Measurements from ENCODE around the gene N4BP2L2. TPM values are rescaled to one million over a fixed set of nuclear protein-coding genes. Genes with fewer than 3 reads are reported as not detected.

Gene N4BP2L2
- total RNA-seq, 1 experiment from 2014 or later = 92.7 TPM

GRCh38 chr13:32511482-32511881 lies 27.1 kb downstream of the N4BP2L2 start:
- CTCF ChIA-PET = no interaction called here
- intact Hi-C loops (cut with micrococcal nuclease) = no loop called here

GRCh38 chr13:32504876-32505275 lies 33.7 kb downstream of the N4BP2L2 start:
- POLR2A ChIA-PET = no interaction called here
- H3K4me2 ChIP-seq (ENCODE audit: low read length) = no peak overlapping the region
- CTCF ChIA-PET = no interaction called here
- H3K79me2 ChIP-seq (ENCODE audit: insufficient read depth, low read length) = no peaks in the 10 kb centered on the region
- BruUV-seq (replicated peaks) = no TSS peak
- no peak overlapping the region for H3K4me3 ChIP-seq (replicated peaks in 1 of 2; ENCODE audit: low read depth in 1 of 2, low read length in 2 of 2)
- H2AFZ ChIP-seq (ENCODE audit: low read depth, low read length, poor library complexity, severe bottlenecking) = no peak overlapping the region
- no peak overlapping the region for H3K27ac ChIP-seq (ENCODE audit: low read depth, low read length)
- no peak for DNase-seq (ENCODE audit: low read depth, low spot score)
- no peaks in the 10 kb centered on the region for H3K9me2 ChIP-seq (ENCODE audit: insufficient read depth)
- intact Hi-C loops (cut with micrococcal nuclease) = no loop called here
- H3K4me1 ChIP-seq (ENCODE audit: control insufficient read depth in 1 of 2, insufficient read depth in 2 of 2, low read length in 2 of 2) = no peaks in the 10 kb centered on the region
- no peak for ATAC-seq
- H3K9me3 ChIP-seq (ENCODE audit: control insufficient read depth in 1 of 2, insufficient read depth in 1 of 2, low read depth in 1 of 2, low read length in 2 of 2) = no peaks in the 10 kb centered on the region
- H3K27me3 ChIP-seq (ENCODE audit: insufficient read depth, low read length) = no peaks in the 10 kb centered on the region
- H4K20me1 ChIP-seq (ENCODE audit: insufficient read depth) = no peaks in the 10 kb centered on the region
- no peak overlapping the region for H3K9ac ChIP-seq (ENCODE audit: low read length)
- H3K36me3 ChIP-seq (ENCODE audit: control insufficient read depth in 1 of 2, insufficient read depth in 2 of 2, low read length in 2 of 2) = no peaks in the 10 kb centered on the region
- RAD21 ChIA-PET (ENCODE audit: low non-redundant PET in 1 of 2, low total read pairs in 2 of 2, uncharacterized antibody in 2 of 2, unreplicated experiment in 2 of 2) = no interaction called here
- TF ChIP-seq EZH2 (IDR thresholded peaks at IDR 0.05) = no peak
- TF ChIP-seq CBX3 (IDR thresholded peaks at IDR 0.05; ENCODE audit: low read depth) = no peak
- TF ChIP-seq SRF (IDR thresholded peaks at IDR 0.05; ENCODE audit: low read depth) = no peak
- no peak for TF ChIP-seq ELF1 (IDR thresholded peaks at IDR 0.05; ENCODE audit: borderline replicate concordance, low read depth)
- no peak for TF ChIP-seq POLR2A (IDR thresholded peaks at IDR 0.05; ENCODE audit: borderline replicate concordance, extremely low read depth, insufficient read depth, insufficient read length)
- no peak for TF ChIP-seq POLR2AphosphoS5 (IDR thresholded peaks at IDR 0.05; ENCODE audit: low read depth, low read length)
- no peak for TF ChIP-seq CEBPB (IDR thresholded peaks at IDR 0.05; ENCODE audit: low read depth)
- TF ChIP-seq EGR1 (IDR thresholded peaks at IDR 0.05; ENCODE audit: low read depth) = no peak
- TF ChIP-seq ZFX (IDR thresholded peaks at IDR 0.05) = no peak
- no peak for TF ChIP-seq FOSL1 (IDR thresholded peaks at IDR 0.05; ENCODE audit: low read depth)
- no peak for TF ChIP-seq JUND (IDR thresholded peaks at IDR 0.05)
- no peak for TF ChIP-seq SP1 (IDR thresholded peaks at IDR 0.05; ENCODE audit: low read depth)
- TF ChIP-seq SIN3A (IDR thresholded peaks at IDR 0.05; ENCODE audit: low read depth) = no peak
- no peak for TF ChIP-seq CTCF (IDR thresholded peaks at IDR 0.05 in 2 of 3, conservative IDR thresholded peaks at IDR 0.05 in 1 of 3; ENCODE audit: borderline replicate concordance in 1 of 3, insufficient read depth in 1 of 3, low read depth in 2 of 3, low read length in 2 of 3)
- no peak for TF ChIP-seq MAX (IDR thresholded peaks at IDR 0.05)

More at GRCh38 chr13:32511482-32511881, 27.1 kb downstream of the N4BP2L2 start:
- Histone ChIP-seq H4K20me1 (ENCODE audit: insufficient read depth) (no peaks in the 10 kb centered on the region; the same call in 1 of the 2 replicates), H3K27me3 (ENCODE audit: insufficient read depth, low read length) (no peaks in the 10 kb centered on the region), H3K79me2 (ENCODE audit: insufficient read depth, low read length) (peaks cover 17% of the 10 kb centered on the region; the same call in 1 of the 2 replicates), H3K9me2 (ENCODE audit: insufficient read depth) (no peaks in the 10 kb centered on the region), H3K4me2 (ENCODE audit: low read length) (no peak overlapping the region), H3K36me3 (ENCODE audit: control insufficient read depth in 1 of 2, insufficient read depth in 2 of 2, low read length in 2 of 2) (peaks cover 0 to 10% of the 10 kb centered on the region in 2 experiments; a peak in 1 of 4 replicates), H3K9ac (ENCODE audit: low read length) (no peak overlapping the region), H3K9me3 (ENCODE audit: control insufficient read depth in 1 of 2, insufficient read depth in 1 of 2, low read depth in 1 of 2, low read length in 2 of 2) (no peaks in the 10 kb centered on the region), H3K27ac (ENCODE audit: low read depth, low read length) (no peak overlapping the region), H2AFZ (ENCODE audit: low read depth, low read length, poor library complexity, severe bottlenecking) (no peak overlapping the region), H3K4me1 (ENCODE audit: control insufficient read depth in 1 of 2, insufficient read depth in 2 of 2, low read length in 2 of 2) (no peaks in the 10 kb centered on the region), H3K4me3 (replicated peaks in 1 of 2; ENCODE audit: low read depth in 1 of 2, low read length in 2 of 2) (no peak overlapping the region)
- no TSS peak for BruUV-seq (replicated peaks)
- POLR2A ChIA-PET = no interaction called here
- RAD21 ChIA-PET (ENCODE audit: low non-redundant PET in 1 of 2, low total read pairs in 2 of 2, uncharacterized antibody in 2 of 2, unreplicated experiment in 2 of 2) = no interaction called here
- DNase-seq (ENCODE audit: low read depth, low spot score) (no peak), ATAC-seq (no peak)
- no peak for TF ChIP-seq ATF3 (IDR thresholded peaks at IDR 0.05)
- TF ChIP-seq CEBPB (IDR thresholded peaks at IDR 0.05; ENCODE audit: low read depth) = no peak
- TF ChIP-seq EGR1 (IDR thresholded peaks at IDR 0.05; ENCODE audit: low read depth) = no peak
- no peak for TF ChIP-seq POLR2A (IDR thresholded peaks at IDR 0.05; ENCODE audit: borderline replicate concordance, extremely low read depth, insufficient read depth, insufficient read length)
- TF ChIP-seq RAD21 (IDR thresholded peaks at IDR 0.05; ENCODE audit: low read depth) = no peak
- no peak for TF ChIP-seq ZFX (IDR thresholded peaks at IDR 0.05)
- TF ChIP-seq EZH2 (IDR thresholded peaks at IDR 0.05) = no peak
- TF ChIP-seq SRF (IDR thresholded peaks at IDR 0.05; ENCODE audit: low read depth) = no peak
- no peak for TF ChIP-seq MAX (IDR thresholded peaks at IDR 0.05)

All from HCT116 (cell line).